Hepatocyte (in vitro differentiated cells): ENCODE measurements around the gene DPH1. TPM values are rescaled to one million over a fixed set of nuclear protein-coding genes. Genes with fewer than 3 reads are reported as not detected.

Source experiments
- DNase-seq: peaks from one replicate; pipeline ENCODE4 v3.0.0-alpha.2; 2016; ENCODE audit warnings: low spot score
- H2AFZ ChIP-seq: fragments of 200-600 bp; sonication (generic); 2 replicates; pipeline ENCODE4 v1.6.0; 2016; ENCODE audit warnings: antibody characterized with exemption, mild to moderate bottlenecking
- H3K27ac ChIP-seq: fragments of 200-600 bp; sonication (generic); 2 replicates; pipeline ENCODE4 v1.5.1; 2016; ENCODE audit warnings: mild to moderate bottlenecking
- H3K27me3 ChIP-seq: fragments of 200-600 bp; sonication (generic); 2 replicates; pipeline ENCODE4 v1.6.1; 2016
- H3K36me3 ChIP-seq: fragments of 200-600 bp; sonication (generic); replicated peaks from 2 replicates; pipeline ENCODE4 v1.5.1; 2016; ENCODE audit warnings: low read depth; ENCODE audit not compliant: insufficient read depth
- H3K4me1 ChIP-seq: fragments of 200-600 bp; sonication (generic); 2 replicates; pipeline ENCODE4 v1.5.1; 2016; ENCODE audit warnings: mild to moderate bottlenecking, moderate library complexity; ENCODE audit not compliant: insufficient read depth
- H3K4me2 ChIP-seq: fragments of 200-600 bp; sonication (generic); 2 replicates; pipeline ENCODE4 v1.6.0; 2016
- H3K4me3 ChIP-seq: fragments of 200-600 bp; sonication (generic); 2 replicates; pipeline ENCODE4 v1.5.1; 2016; ENCODE audit warnings: mild to moderate bottlenecking
- H3K79me2 ChIP-seq: fragments of 200-600 bp; sonication (generic); 2 replicates; pipeline ENCODE4 v1.6.0; 2017; ENCODE audit warnings: mild to moderate bottlenecking
- H3K9me2 ChIP-seq: fragments of 200-600 bp; sonication (generic); replicated peaks from 2 replicates; pipeline ENCODE4 v1.6.0; 2017; ENCODE audit warnings: mild to moderate bottlenecking; ENCODE audit not compliant: insufficient read depth
- H3K9me3 ChIP-seq: fragments of 200-600 bp; sonication (generic); 2 replicates; pipeline ENCODE4 v1.5.1; 2016; ENCODE audit warnings: low read depth, mild to moderate bottlenecking
- H4K20me1 ChIP-seq: fragments of 200-600 bp; sonication (generic); 2 replicates; pipeline ENCODE4 v1.6.0; 2016; ENCODE audit warnings: mild to moderate bottlenecking; ENCODE audit not compliant: insufficient read depth, poor library complexity, severe bottlenecking
- EZH2 ChIP-seq: fragments of 200-600 bp; sonication (generic); IDR thresholded peaks from 2 replicates; pipeline ENCODE4 v1.6.1; 2016; ENCODE audit warnings: antibody characterized with exemption, mild to moderate bottlenecking, borderline replicate concordance
- EZH2phosphoT487 ChIP-seq: fragments of 200-600 bp; sonication (generic); IDR thresholded peaks from one replicate; pipeline ENCODE4 v1.6.1; 2018; ENCODE audit warnings: antibody characterized with exemption, mild to moderate bottlenecking, low read depth, moderate library complexity; ENCODE audit not compliant: unreplicated experiment, severe bottlenecking
- WGBS: methylation state at CpG from one replicate; pipeline ENCODE4 v1.1.6; 2016; ENCODE audit warnings: low lambda C conversion rate; ENCODE audit errors: missing lambda C conversion rate; 5-methylcytosine and 5-hydroxymethylcytosine counted together
- polyA plus RNA-seq: library from polyadenylated mRNA; unstranded; fragments of >200 nt; fragmentation: Nextera tagmentation; extraction: Ambion mirVana; gene quantifications from 2 replicates; pipeline ENCODE4 v1.2.1, GENCODE V29; 2016
- total RNA-seq: library from RNA; depleted of rRNA; stranded (reverse); fragments of >200 nt; gene quantifications from 2 replicates; pipeline ENCODE4 v1.2.3, GENCODE V29; 2014
- TF ChIP-seq, protein P1 (sequence below): fragments of 200-600 bp; sonication (generic); IDR thresholded peaks from 2 replicates; pipeline ENCODE4 v1.5.1; 2016; ENCODE audit warnings: antibody characterized with exemption, mild to moderate bottlenecking; ENCODE audit not compliant: poor library complexity

Gene DPH1
- total and polyA plus RNA-seq, 2 experiments from 2014 or later = 27.8 to 45.2 TPM

DNA sequence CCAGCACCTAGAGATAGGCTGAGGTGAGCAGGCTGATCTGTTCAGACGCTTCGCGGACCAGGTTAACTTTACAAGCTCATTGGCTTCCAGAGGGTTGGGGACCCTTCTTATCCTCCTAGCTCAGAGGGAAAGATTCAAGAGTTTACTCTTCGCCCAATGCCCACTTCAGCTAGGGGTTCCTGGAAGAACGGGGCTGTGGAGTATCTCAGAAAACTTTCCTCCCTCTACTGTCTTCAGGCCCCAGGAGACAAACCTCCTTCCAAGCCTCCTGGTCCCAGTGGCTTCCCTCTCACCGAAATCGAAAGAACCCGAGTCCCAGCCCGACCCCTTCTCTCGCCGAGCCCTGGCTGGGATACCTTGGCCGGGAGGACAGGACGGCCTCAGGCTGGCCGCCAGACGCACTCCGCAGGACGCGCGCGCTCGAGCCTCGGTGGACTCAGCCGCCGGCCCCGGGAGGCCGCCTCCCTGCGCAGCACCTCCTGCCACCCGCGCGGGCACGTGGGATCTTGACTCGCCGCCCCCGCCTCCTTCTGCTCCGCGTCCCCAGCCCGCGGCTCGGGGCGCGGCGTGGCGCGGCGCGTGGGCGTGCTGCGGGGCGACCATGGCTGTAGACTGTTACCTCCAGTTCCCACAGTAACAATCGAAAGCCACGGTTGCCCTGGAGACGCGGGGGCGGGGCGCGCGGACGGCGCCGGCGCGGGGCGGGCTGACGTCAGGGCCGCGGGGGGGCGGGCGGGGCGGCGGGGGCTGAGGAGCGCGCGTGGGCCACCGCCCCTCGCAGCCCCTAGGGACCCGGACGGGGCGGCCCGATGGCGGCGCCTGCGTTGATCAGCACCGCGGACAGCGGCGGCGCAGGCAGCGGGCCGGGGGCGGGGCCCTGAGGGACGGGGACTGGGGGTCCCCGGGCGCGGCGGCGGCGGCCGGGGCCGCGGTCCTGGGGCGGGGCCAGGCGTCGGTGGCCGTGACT, 19.7 kb downstream of the DPH1 start:
- Histone ChIP-seq H3K27me3 (peaks cover 31% of the 10 kb centered on the region), H3K9me2 (no peaks in the 10 kb centered on the region), H4K20me1 (no peaks in the 10 kb centered on the region), H3K4me1 (peaks cover 30% of the 10 kb centered on the region), H3K27ac (peak overlapping the region; percentile 19), H3K4me2 (peak overlapping the region; percentile 92), H3K9me3 (no peaks in the 10 kb centered on the region), H2AFZ (peak overlapping the region; percentile 66), H3K79me2 (peaks cover 4% of the 10 kb centered on the region), H3K36me3 (no peaks in the 10 kb centered on the region), H3K4me3 (peak overlapping the region; percentile 94)
- DNase-seq = peak; percentile 93
- TF ChIP-seq, protein P1, sequence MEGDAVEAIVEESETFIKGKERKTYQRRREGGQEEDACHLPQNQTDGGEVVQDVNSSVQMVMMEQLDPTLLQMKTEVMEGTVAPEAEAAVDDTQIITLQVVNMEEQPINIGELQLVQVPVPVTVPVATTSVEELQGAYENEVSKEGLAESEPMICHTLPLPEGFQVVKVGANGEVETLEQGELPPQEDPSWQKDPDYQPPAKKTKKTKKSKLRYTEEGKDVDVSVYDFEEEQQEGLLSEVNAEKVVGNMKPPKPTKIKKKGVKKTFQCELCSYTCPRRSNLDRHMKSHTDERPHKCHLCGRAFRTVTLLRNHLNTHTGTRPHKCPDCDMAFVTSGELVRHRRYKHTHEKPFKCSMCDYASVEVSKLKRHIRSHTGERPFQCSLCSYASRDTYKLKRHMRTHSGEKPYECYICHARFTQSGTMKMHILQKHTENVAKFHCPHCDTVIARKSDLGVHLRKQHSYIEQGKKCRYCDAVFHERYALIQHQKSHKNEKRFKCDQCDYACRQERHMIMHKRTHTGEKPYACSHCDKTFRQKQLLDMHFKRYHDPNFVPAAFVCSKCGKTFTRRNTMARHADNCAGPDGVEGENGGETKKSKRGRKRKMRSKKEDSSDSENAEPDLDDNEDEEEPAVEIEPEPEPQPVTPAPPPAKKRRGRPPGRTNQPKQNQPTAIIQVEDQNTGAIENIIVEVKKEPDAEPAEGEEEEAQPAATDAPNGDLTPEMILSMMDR = no peak
- TF ChIP-seq EZH2phosphoT487 = no peak
- TF ChIP-seq EZH2 = no peak
- WGBS = 12% methylated on average over 19 of the region's 104 CpGs

DNA sequence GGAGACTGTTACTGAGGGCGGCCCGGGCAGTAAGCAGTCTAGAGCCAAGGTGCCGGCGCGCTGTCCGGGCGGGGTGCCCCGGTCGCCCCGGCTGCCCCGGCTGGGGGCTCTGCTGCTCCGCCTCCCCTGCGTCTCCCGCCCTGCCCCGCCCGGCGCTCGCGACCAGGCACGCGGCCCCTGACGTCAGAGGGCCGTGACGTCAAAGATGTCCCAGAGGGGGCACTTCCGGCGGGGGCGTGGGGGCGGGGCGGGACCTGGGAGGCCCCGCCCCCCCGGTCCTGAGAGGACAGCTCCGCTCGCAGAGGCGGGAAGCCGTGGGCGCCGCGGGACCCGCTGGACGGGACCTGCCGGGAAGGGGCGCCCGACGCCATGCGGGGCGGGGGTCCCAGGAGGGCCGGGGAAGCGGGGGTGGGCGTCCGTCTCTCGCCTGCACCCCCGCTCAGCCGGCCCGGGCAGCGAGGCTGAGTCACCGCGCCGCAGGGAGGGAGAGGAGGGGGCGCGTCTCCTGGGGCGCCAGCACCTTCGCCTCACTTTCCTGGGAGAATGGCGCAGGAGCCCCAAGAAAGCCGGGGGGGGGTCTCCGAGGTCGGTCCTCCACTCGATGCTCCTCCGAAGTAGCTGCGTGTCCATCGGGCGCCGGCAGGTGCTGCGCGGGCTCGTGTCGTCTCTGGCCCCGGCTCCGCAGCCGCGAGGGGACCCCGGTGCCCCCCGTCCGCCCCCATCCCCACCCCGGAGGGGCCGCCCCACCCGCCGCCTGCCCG, 20.5 kb downstream of the DPH1 start:
- no peaks in the 10 kb centered on the region for H3K36me3 ChIP-seq
- 8% methylated on average over 8 of the region's 88 CpGs for WGBS
- no peaks in the 10 kb centered on the region for H3K79me2 ChIP-seq
- peak overlapping the region; percentile 92 for H3K4me2 ChIP-seq
- no peak overlapping the region for H2AFZ ChIP-seq
- peaks cover 33% of the 10 kb centered on the region for H3K27me3 ChIP-seq
- H3K27ac ChIP-seq = no peak overlapping the region
- H3K9me3 ChIP-seq = no peaks in the 10 kb centered on the region
- no peak for TF ChIP-seq EZH2
- no peak for TF ChIP-seq EZH2phosphoT487
- TF ChIP-seq, protein P1 = no peak
- no peaks in the 10 kb centered on the region for H4K20me1 ChIP-seq
- H3K4me3 ChIP-seq = peak overlapping the region; percentile 72
- peak; percentile 91 for DNase-seq
- H3K9me2 ChIP-seq = no peaks in the 10 kb centered on the region
- H3K4me1 ChIP-seq = peaks cover 36% of the 10 kb centered on the region

DNA sequence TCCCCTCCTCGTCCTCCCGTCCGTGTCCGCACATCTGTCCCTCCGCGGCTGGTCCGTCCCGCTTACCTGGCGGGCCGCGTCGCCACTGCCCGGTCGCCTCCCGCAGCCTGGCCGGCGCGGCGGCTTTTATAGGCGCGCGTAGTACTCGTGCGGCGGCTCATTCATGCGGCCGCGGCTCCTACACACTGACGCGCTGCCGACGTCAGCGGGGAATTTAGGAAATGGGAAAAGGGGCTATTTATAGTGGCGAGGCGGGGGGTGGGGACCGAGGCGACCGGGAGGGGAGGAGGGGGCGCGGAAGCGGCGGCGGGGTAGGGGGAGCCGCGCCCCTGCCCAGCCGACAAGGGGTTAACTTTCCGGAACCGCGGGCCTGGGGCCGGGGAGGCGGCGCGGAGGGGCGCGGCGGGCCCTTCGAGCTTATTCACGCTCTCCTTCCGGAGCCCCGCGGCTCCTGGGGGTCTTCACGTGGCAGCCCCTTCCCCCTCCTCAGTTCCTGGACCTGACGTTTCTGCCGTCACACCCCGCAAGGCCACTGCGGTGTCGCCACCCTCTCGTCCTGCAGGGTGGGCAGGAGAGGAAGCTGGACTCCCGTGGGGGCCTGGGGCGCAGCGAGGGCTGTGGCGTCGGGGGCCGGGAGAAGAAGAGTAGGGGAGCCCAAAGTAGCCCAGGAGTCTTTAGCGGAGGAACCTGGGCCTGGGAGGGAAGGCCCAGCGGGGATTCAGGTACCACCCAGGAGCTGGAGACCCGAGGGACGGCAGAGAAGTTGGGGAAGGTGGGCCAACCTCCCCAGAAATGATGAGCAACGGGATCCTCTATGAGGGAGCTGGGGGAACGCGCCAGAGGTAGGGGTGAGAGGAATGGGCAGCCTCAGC, 21.3 kb downstream of the DPH1 start:
- WGBS = 13% methylated on average over 35 of the region's 81 CpGs
- Histone ChIP-seq H3K9me3 (no peaks in the 10 kb centered on the region), H3K4me1 (peaks cover 38% of the 10 kb centered on the region), H4K20me1 (peaks cover under 1% of the 10 kb centered on the region), H3K36me3 (no peaks in the 10 kb centered on the region), H3K9me2 (no peaks in the 10 kb centered on the region), H3K27me3 (peaks cover 36% of the 10 kb centered on the region), H3K4me2 (peak overlapping the region; percentile 92), H3K27ac (no peak overlapping the region), H3K4me3 (peak overlapping the region; percentile 72), H3K79me2 (peaks cover under 1% of the 10 kb centered on the region), H2AFZ (no peak overlapping the region)
- TF ChIP-seq, protein P1 = no peak
- peak; percentile 63 for TF ChIP-seq EZH2
- peak; percentile 72 for DNase-seq
